Vagina (tissue), 2 donors: Measurements from ENCODE around the gene SDC3. TPM values are rescaled to one million over a fixed set of nuclear protein-coding genes. Genes with fewer than 3 reads are reported as not detected.

Experiments used
- DNase-seq, 2 donors: peaks; one replicate each; pipeline ENCODE4 v3.0.0-alpha.2; 2017; ENCODE audit errors: extremely low spot score in 2 of 2
- H3K27ac ChIP-seq: fragments of 200-600 bp; sonication (generic); one replicate; pipeline ENCODE4 v1.5.1; 2019
- H3K27me3 ChIP-seq: fragments of 200-600 bp; sonication (generic); one replicate; pipeline ENCODE4 v1.5.1; 2019
- H3K36me3 ChIP-seq, 2 donors: fragments of 200-600 bp; sonication (generic); one replicate each; pipeline ENCODE4 v1.5.1; 2017 to 2019
- H3K4me1 ChIP-seq: fragments of 200-600 bp; sonication (generic); one replicate; pipeline ENCODE4 v1.5.1; 2019
- H3K4me3 ChIP-seq, 2 donors: fragments of 200-600 bp; sonication (generic); 1 replicate in 1 of 2; 2 replicates in 1 of 2; pipeline ENCODE4 v1.5.1; 2016 to 2019
- H3K9me3 ChIP-seq: fragments of 200-600 bp; sonication (generic); one replicate; pipeline ENCODE4 v1.5.1; 2019
- CTCF ChIP-seq, 3 experiments: fragments of 450-650 bp in 2 of 3; fragments of 200-600 bp in 1 of 3; sonication (generic) in 1 of 3; IDR thresholded peaks; one replicate each; pipeline ENCODE4 v1.5.1; 2017 to 2019; ENCODE audit warnings: antibody characterized with exemption in 3 of 3, mild to moderate bottlenecking in 2 of 3, moderate library complexity in 2 of 3
- POLR2A ChIP-seq, 2 donors: fragments of 450-650 bp; IDR thresholded peaks; one replicate each; pipeline ENCODE4 v1.6.1; 2017; ENCODE audit warnings: antibody characterized with exemption in 2 of 2, mild to moderate bottlenecking in 2 of 2, moderate library complexity in 2 of 2
- POLR2AphosphoS5 ChIP-seq, 2 donors: sonication (generic); formaldehyde crosslinking; IDR thresholded peaks; one replicate each; pipeline ENCODE4 v1.9.0; 2017; ENCODE audit warnings: antibody characterized with exemption in 2 of 2, mild to moderate bottlenecking in 2 of 2, low read depth in 1 of 2; ENCODE audit not compliant: insufficient read depth in 1 of 2
- intact Hi-C: fragments of 100-400 bp; cut with DNase I; formaldehyde crosslinking; loops from one replicate; pipeline ENCODE4 v1.15.1; 2023
- total RNA-seq: library from RNA; depleted of rRNA; stranded (reverse); fragments of >200 nt; gene quantifications from one replicate; pipeline ENCODE4 v1.2.3, GENCODE V29; 2016

Gene SDC3
- total RNA-seq, 1 donor from 2014 or later = 20.1 TPM

DNA sequence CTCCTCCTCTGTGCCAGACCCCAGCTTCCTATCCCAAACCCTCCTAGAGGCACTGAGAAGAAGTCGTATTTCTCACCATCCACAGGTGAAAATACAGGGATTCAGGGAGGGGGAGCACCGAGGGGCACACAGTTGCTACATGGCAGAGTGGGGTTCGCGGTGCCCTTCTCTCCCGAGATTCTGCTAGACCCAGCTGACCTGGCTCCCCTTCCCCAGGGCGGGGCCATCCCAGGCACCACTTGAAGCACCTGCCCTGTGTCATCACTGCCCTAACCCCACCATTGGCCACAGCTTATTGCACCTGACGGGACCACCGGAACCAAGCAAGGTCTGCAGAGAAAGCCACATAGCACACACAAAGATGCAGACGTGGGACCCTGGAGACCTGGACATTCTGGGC is 30.5 kb downstream of the SDC3 start:
- peaks cover 28% of the 10 kb centered on the region for H3K4me1 ChIP-seq
- H3K4me3 ChIP-seq = no peak overlapping the region
- no peak for TF ChIP-seq CTCF (IDR thresholded peaks at IDR 0.05)
- TF ChIP-seq POLR2AphosphoS5 (IDR thresholded peaks at IDR 0.05; ENCODE audit: insufficient read depth in 1 of 2, low read depth in 1 of 2) = no peak
- no peak for TF ChIP-seq POLR2A (IDR thresholded peaks at IDR 0.05)
- H3K27ac ChIP-seq = peak overlapping the region; percentile 71
- no peaks in the 10 kb centered on the region for H3K9me3 ChIP-seq
- DNase-seq = no peak
- H3K36me3 ChIP-seq = peaks cover 0 to 12% of the 10 kb centered on the region in 2 donors
- no peaks in the 10 kb centered on the region for H3K27me3 ChIP-seq
- intact Hi-C loops = no loop called here

- TF ChIP-seq POLR2AphosphoS5 (IDR thresholded peaks at IDR 0.05; ENCODE audit: insufficient read depth in 1 of 2, low read depth in 1 of 2) (peak in 1 of 2 donors; percentile 32), CTCF (IDR thresholded peaks at IDR 0.05) (no peak), POLR2A (IDR thresholded peaks at IDR 0.05) (no peak)
- Histone ChIP-seq H3K4me3 (no peak overlapping the region), H3K36me3 (peaks cover 0 to 19% of the 10 kb centered on the region in 2 donors), H3K27me3 (no peaks in the 10 kb centered on the region), H3K9me3 (no peaks in the 10 kb centered on the region), H3K4me1 (peaks cover 28% of the 10 kb centered on the region), H3K27ac (peak overlapping the region; percentile 71)
- no peak for DNase-seq
- intact Hi-C loops = no loop called here
Observed at GRCh38 chr1:30877205-30877912, 31.2 kb downstream of the SDC3 start.

GRCh38 chr1:30876451-30877204 is 31.9 kb downstream of the SDC3 start:
- peaks cover 21% of the 10 kb centered on the region for H3K4me1 ChIP-seq
- DNase-seq = no peak
- H3K9me3 ChIP-seq = no peaks in the 10 kb centered on the region
- H3K4me3 ChIP-seq = no peak overlapping the region
- TF ChIP-seq POLR2A (IDR thresholded peaks at IDR 0.05) (no peak), POLR2AphosphoS5 (IDR thresholded peaks at IDR 0.05; ENCODE audit: insufficient read depth in 1 of 2, low read depth in 1 of 2) (no peak), CTCF (IDR thresholded peaks at IDR 0.05) (no peak)
- H3K27me3 ChIP-seq = no peaks in the 10 kb centered on the region
- H3K36me3 ChIP-seq = peaks cover 0 to 24% of the 10 kb centered on the region in 2 donors
- H3K27ac ChIP-seq = peak overlapping the region; percentile 71
- intact Hi-C loops = no loop called here

GRCh38 chr1:30875916-30876315 is 32.6 kb downstream of the SDC3 start:
- peaks cover 0 to 24% of the 10 kb centered on the region in 2 donors for H3K36me3 ChIP-seq
- intact Hi-C loops = no loop called here
- H3K9me3 ChIP-seq = no peaks in the 10 kb centered on the region
- H3K4me3 ChIP-seq = no peak overlapping the region
- H3K27me3 ChIP-seq = no peaks in the 10 kb centered on the region
- no peak for DNase-seq
- TF ChIP-seq POLR2AphosphoS5 (IDR thresholded peaks at IDR 0.05; ENCODE audit: insufficient read depth in 1 of 2, low read depth in 1 of 2) (no peak), CTCF (IDR thresholded peaks at IDR 0.05) (no peak), POLR2A (IDR thresholded peaks at IDR 0.05) (no peak)
- peaks cover 15% of the 10 kb centered on the region for H3K4me1 ChIP-seq
- no peak overlapping the region for H3K27ac ChIP-seq

- H3K4me1 ChIP-seq = peaks cover 15% of the 10 kb centered on the region
Observed at GRCh38 chr1:30875197-30875596, 33.4 kb downstream of the SDC3 start.

More at GRCh38 chr1:30875197-30875596, 33.4 kb downstream of the SDC3 start:
- H3K27me3 ChIP-seq = no peaks in the 10 kb centered on the region
- H3K9me3 ChIP-seq = no peaks in the 10 kb centered on the region
- no peak for DNase-seq
- TF ChIP-seq CTCF (IDR thresholded peaks at IDR 0.05) = no peak
- no peak for TF ChIP-seq POLR2AphosphoS5 (IDR thresholded peaks at IDR 0.05; ENCODE audit: insufficient read depth in 1 of 2, low read depth in 1 of 2)
- no peak for TF ChIP-seq POLR2A (IDR thresholded peaks at IDR 0.05)
- no peak overlapping the region for H3K27ac ChIP-seq
- H3K36me3 ChIP-seq = peaks cover 0 to 24% of the 10 kb centered on the region in 2 donors
- intact Hi-C loops = no loop called here
- H3K4me3 ChIP-seq = no peak overlapping the region
